ENCODE measurements around the gene PPM1B.

DNA sequence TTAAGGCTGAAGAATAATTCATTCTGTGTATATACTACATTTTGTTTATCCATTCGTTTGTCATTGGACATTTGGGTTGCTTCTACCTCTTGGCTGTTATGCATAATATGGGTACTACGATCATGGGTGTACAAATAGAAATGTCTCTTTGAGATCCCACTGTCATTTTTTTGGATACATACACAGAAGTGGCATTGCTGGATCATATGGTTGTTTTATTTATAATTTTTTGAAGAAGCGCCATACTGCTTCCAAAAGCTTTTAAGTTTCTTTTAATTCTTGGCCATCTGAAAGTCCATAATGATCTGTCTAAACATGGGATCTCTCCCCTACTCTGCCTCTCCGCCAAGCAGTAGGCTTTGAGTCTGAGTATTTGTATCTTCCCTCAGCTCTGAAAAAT is 18.6 kb downstream of the PPM1B start:
- TF ChIP-seq, protein P1, sequence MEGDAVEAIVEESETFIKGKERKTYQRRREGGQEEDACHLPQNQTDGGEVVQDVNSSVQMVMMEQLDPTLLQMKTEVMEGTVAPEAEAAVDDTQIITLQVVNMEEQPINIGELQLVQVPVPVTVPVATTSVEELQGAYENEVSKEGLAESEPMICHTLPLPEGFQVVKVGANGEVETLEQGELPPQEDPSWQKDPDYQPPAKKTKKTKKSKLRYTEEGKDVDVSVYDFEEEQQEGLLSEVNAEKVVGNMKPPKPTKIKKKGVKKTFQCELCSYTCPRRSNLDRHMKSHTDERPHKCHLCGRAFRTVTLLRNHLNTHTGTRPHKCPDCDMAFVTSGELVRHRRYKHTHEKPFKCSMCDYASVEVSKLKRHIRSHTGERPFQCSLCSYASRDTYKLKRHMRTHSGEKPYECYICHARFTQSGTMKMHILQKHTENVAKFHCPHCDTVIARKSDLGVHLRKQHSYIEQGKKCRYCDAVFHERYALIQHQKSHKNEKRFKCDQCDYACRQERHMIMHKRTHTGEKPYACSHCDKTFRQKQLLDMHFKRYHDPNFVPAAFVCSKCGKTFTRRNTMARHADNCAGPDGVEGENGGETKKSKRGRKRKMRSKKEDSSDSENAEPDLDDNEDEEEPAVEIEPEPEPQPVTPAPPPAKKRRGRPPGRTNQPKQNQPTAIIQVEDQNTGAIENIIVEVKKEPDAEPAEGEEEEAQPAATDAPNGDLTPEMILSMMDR (IDR thresholded peaks at IDR 0.05; ENCODE audit: low read depth, low read length, poor library complexity, severe bottlenecking) = no peak
- no peak for TF ChIP-seq EZH2phosphoT487 (IDR thresholded peaks at IDR 0.05; ENCODE audit: borderline replicate concordance, low read length)
